ENCODE data around the gene HEYL.
"Not testable (repeated sequence)": the region's sequence is repeated elsewhere in the genome, so short reads cannot be mapped to it uniquely, and the experiment has no call there.

The HEYL gene

GRCh38 chr1:39635871-39636210, 3.6 kb downstream of the HEYL start:
- DNase-seq (ENCODE audit: low read depth) = no peak

GRCh38 chr1:39635205-39635870, 4.1 kb downstream of the HEYL start:
- DNase-seq (ENCODE audit: low read depth) = no peak

DNA sequence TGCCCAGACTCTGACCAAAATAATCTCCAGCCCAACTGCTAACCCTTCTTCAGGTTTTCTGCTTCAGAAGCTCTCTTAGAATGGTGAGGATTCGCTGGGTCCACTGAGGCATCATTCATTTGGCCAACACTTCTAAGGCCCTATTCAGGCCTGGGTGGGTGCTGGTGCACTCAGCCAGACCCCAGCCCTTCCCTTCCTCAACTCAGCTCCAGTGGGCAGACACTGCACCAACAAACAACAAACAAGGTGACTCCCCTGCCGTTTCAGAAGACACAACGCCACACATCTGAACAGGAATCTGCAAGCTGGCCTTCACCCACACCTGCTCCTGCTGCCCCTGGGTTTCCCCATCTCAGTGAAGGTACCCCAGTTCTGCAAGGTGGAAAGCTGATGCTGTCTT, 6.0 kb downstream of the HEYL start:
- DNase-seq (ENCODE audit: low read depth) = no peak

- DNase-seq (ENCODE audit: low read depth) = peak; percentile 74
These were observed 6.6 kb downstream of the HEYL start for GRCh38 chr1:39632682-39633417.

- no peak for DNase-seq (ENCODE audit: low read depth)
These were observed 7.1 kb downstream of the HEYL start for GRCh38 chr1:39632323-39632681.

GRCh38 chr1:39631361-39632322, 7.8 kb downstream of the HEYL start:
- DNase-seq (ENCODE audit: low read depth) = no peak

DNA sequence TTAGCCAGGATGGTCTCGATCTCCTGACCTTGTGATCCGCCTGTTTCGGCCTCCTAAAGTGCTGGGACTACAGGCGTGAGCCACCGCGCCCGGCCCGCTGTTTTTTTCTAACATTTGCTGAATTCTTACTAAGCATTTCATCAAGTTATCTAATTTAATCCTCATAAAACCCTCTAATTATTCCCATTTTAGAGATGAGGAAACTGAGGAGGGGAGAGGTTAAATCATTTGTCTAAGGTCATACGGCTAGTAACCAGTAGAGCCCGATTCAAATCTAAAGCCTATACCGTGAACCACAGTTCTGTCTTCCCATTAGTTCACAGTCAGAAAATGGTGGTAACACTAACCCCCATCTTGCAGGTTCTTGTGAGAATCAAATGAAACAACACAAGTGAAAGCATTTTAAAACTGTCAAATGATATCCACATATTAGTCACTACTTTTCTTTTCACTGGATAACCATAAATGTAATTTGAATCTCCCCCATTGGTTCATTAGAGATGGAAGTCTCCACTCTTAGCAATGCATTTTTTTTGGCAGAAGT, 10.6 kb downstream of the HEYL start:
- no peak for DNase-seq (ENCODE audit: low read depth)

DNA sequence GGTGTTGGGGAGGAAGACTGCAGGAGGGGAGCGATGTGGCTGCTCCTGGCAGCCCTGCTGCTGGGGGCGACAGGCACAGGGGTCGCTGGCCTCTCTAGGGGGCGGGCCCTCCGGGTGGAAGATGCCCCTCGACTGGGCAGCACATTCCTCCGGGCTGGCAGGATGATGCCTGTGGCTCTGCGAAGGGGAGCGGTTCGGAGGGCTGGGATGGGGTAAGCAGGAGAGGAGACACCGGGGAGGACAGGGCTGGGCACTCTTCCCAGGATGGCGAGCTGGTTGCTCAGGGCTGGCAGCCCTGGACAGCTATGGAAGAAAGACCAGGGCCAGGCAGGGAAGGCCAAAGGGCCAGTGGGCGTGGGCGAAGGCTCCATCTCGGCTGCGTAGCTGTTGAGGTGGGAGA, 12.8 kb downstream of the HEYL start:
- no peak for DNase-seq (ENCODE audit: low read depth)

GRCh38 chr1:39625462-39626273, 13.8 kb downstream of the HEYL start:
- DNase-seq (ENCODE audit: low read depth) = peak; percentile 84

DNA sequence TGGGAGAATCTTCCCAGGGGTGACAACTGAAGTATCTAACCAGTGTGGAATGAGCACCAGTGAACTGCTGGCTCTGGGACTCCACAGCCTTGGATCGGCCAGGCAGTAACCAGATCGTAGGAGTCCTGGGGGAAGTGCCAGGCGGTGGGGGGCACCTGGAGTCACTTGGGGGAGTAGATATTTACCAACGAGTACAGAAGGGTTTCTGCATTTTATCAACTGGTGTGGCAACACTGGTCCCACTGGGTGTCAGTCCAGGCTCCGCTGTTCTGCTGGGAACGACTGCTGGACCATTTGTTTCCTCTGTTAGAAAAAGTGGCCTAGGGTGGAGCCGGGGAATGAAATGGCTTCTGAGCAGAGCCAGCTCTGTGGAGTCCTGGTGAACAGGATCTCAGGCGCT, 14.4 kb downstream of the HEYL start:
- peak; percentile 43 for DNase-seq (ENCODE audit: low read depth)

- no peak for DNase-seq (ENCODE audit: low read depth)
These were observed 16.4 kb downstream of the HEYL start for GRCh38 chr1:39623053-39623452.

DNA sequence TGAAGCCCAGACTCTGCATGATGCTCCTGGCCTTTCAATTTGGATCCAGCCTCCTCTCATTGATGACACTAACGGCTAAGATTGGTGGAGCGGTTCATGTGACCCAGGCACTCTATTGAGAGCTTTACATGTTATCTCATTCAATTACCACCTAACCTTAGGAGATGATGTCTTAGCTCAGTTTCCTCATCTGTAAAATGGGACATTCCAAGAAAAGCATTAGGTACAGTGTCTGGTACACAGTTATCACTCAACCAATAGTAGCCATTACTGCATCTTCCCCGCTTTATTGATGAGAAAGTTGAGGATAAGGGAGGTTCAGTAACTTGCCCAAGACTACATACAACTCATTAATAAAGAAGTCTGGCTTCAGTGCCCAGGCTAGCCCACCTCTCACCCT, 17.0 kb downstream of the HEYL start:
- no peak for DNase-seq (ENCODE audit: low read depth)

GRCh38 chr1:39620659-39621165, 18.7 kb downstream of the HEYL start:
- DNase-seq (ENCODE audit: low read depth) = no peak

- peak; percentile 78 for DNase-seq (ENCODE audit: low read depth)
These were observed 21.9 kb downstream of the HEYL start for GRCh38 chr1:39617488-39618049.

GRCh38 chr1:39615086-39615673, 24.3 kb downstream of the HEYL start:
- DNase-seq (ENCODE audit: low read depth) = no peak

GRCh38 chr1:39614488-39614887, 25.0 kb downstream of the HEYL start:
- DNase-seq (ENCODE audit: low read depth) = no peak

GRCh38 chr1:39613250-39613649, 26.2 kb downstream of the HEYL start:
- peak; percentile 78 for DNase-seq (ENCODE audit: low read depth)

DNA sequence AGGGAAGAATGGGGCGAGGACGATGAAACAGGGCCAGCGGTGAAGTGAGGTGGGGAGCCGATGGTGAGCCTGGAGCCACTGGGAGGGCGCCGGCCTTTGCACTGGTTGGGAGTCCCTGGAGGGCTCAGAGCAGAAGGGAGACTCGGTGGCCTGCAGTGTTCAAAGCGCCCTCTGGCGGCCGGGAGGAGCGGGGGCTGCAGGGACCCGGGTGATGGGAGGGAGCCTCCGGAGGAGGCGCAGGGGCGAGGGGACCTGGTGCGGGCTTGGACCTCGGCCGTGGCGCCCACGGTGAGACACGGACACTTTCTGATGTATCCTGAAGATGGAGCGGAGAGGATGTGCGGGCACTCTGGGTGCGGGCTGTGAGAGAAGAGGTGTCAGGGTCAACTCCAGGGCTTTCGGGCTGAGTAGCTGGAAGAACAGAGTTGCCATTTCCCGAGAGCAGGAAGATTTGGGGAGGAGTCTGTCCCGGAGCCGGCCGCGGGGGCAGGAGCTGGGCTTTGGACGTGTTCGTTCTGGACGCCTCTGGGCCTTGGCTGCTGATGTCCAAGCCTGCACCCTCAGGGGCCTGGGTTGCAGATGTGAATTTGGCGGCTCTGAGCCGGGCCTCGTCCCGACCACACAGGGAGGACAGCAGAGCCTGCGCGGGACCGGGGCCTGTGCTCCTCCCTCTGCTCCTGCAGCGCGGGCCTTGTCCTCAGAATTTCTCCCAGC, 29.7 kb downstream of the HEYL start:
- DNase-seq (ENCODE audit: low read depth) = no peak

DNA sequence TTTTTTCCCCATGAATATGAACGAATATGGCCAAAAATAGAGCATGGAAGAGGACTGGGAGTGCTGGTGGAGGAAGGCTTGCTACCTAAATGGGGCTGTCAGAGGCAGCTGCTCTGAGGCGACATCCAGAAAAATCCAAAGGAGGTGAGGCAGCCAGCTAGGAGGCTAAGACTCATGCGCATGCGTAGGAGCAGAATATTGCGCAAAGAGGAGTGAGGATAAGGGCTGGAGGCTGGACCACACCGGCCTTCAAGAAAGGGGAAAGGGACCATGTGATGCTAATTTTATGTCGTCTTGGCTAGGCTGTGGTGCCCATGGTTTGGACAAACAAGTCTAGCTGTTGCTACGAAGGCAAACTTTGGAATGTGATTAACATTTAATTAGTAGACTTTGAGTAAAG, 30.5 kb downstream of the HEYL start:
- DNase-seq (ENCODE audit: low read depth) = peak; percentile 38

GRCh38 chr1:39603677-39604076, 35.8 kb downstream of the HEYL start:
- not testable (repeated sequence) for DNase-seq (ENCODE audit: low read depth)
